ENCODE results near the gene BDKRB1.
"Not testable (repeated sequence)": the region's sequence is repeated elsewhere in the genome, so short reads cannot be mapped to it uniquely, and the experiment has no call there.

The BDKRB1 gene

GRCh38 chr14:96237641-96238040 is 18.4 kb upstream of the BDKRB1 start:
- H3K4me2 ChIP-seq (ENCODE audit: low read length) = no peak overlapping the region
- peaks cover 5% of the 10 kb centered on the region for H3K4me1 ChIP-seq (ENCODE audit: control insufficient read depth, insufficient read depth, low read length)
- no peaks in the 10 kb centered on the region for H3K36me3 ChIP-seq (ENCODE audit: insufficient read depth, low read length)
- no peak overlapping the region for H3K9ac ChIP-seq (ENCODE audit: low read depth, low read length)
- H3K4me3 ChIP-seq (ENCODE audit: low read length) = no peak overlapping the region
- peaks cover 6% of the 10 kb centered on the region for H3K27me3 ChIP-seq (ENCODE audit: control insufficient read depth, insufficient read depth, low read length)
- no peaks in the 10 kb centered on the region for H3K9me3 ChIP-seq (replicated peaks; ENCODE audit: low read length)

DNA sequence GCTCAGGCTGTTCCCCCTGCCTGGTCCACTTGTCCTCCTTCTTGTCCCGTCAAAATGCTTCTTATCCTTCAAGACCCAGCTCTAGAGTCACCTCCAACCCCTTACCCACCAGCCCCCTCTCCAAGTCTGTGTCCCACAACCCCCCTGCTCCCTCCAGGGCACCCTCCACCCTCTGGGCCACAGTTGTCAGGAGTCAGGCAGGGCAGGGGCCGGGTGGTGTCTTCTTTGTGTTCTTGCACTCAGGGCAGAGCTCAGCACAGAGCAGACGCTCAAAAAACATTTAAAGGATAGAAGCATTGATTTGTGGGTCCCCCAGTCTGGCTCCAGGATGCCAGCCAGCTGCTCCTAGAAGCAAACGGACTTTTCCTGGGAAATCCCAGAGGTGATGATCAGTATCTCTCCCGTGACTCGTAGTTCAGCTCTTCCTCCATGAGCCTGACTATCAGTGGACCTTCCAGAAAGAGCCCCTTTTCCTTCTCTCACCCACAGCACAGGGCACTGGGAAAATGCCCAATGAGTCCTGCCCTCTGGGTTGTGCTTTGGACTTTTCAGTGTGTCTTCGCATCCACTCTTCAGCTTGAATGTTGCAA is 17.2 kb upstream of the BDKRB1 start:
- Histone ChIP-seq H3K4me2 (ENCODE audit: low read length) (no peak overlapping the region), H3K36me3 (ENCODE audit: insufficient read depth, low read length) (no peaks in the 10 kb centered on the region), H3K9me3 (replicated peaks; ENCODE audit: low read length) (no peaks in the 10 kb centered on the region), H3K9ac (ENCODE audit: low read depth, low read length) (no peak overlapping the region), H3K27me3 (ENCODE audit: control insufficient read depth, insufficient read depth, low read length) (peaks cover 6% of the 10 kb centered on the region), H3K4me3 (ENCODE audit: low read length) (no peak overlapping the region), H3K4me1 (ENCODE audit: control insufficient read depth, insufficient read depth, low read length) (peaks cover 5% of the 10 kb centered on the region)

DNA sequence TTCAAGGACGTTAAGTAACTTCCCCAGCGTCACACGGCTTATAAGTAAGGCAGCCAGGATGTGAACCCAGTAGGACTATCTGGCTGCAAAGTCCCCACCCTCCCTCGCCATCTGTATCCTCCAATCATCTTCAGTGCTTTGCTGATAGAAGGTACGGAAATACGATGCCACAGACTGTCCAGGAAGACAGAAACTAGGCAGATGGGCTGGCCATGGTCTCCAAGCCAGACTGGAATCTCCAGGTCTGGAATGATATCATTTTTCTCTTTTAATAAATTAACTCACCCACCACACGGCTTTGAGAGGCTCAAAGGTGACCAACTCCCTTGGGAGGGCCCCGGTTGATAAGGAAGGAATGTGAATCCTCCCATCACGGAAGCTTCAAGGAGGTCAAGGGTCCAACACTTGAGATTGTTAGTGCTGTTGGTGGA is 16.3 kb upstream of the BDKRB1 start:
- H3K4me1 ChIP-seq (ENCODE audit: control insufficient read depth, insufficient read depth, low read length) = peaks cover 1% of the 10 kb centered on the region
- H3K4me3 ChIP-seq (ENCODE audit: low read length) = no peak overlapping the region
- H3K27me3 ChIP-seq (ENCODE audit: control insufficient read depth, insufficient read depth, low read length) = peaks cover 4% of the 10 kb centered on the region
- H3K9ac ChIP-seq (ENCODE audit: low read depth, low read length) = no peak overlapping the region
- no peak overlapping the region for H3K4me2 ChIP-seq (ENCODE audit: low read length)
- H3K9me3 ChIP-seq (replicated peaks; ENCODE audit: low read length) = no peaks in the 10 kb centered on the region
- no peaks in the 10 kb centered on the region for H3K36me3 ChIP-seq (ENCODE audit: insufficient read depth, low read length)

DNA sequence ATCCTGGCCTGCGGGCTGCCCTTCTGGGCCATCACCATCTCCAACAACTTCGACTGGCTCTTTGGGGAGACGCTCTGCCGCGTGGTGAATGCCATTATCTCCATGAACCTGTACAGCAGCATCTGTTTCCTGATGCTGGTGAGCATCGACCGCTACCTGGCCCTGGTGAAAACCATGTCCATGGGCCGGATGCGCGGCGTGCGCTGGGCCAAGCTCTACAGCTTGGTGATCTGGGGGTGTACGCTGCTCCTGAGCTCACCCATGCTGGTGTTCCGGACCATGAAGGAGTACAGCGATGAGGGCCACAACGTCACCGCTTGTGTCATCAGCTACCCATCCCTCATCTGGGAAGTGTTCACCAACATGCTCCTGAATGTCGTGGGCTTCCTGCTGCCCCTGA is 15.4 kb upstream of the BDKRB1 start:
- no peak overlapping the region for H3K4me3 ChIP-seq (ENCODE audit: low read length)
- peaks cover 3% of the 10 kb centered on the region for H3K27me3 ChIP-seq (ENCODE audit: control insufficient read depth, insufficient read depth, low read length)
- no peak overlapping the region for H3K4me2 ChIP-seq (ENCODE audit: low read length)
- peaks cover under 1% of the 10 kb centered on the region for H3K4me1 ChIP-seq (ENCODE audit: control insufficient read depth, insufficient read depth, low read length)
- H3K9me3 ChIP-seq (replicated peaks; ENCODE audit: low read length) = no peaks in the 10 kb centered on the region
- H3K9ac ChIP-seq (ENCODE audit: low read depth, low read length) = no peak overlapping the region
- no peaks in the 10 kb centered on the region for H3K36me3 ChIP-seq (ENCODE audit: insufficient read depth, low read length)

GRCh38 chr14:96242126-96242525 is 13.9 kb upstream of the BDKRB1 start:
- Histone ChIP-seq H3K9ac (ENCODE audit: low read depth, low read length) (no peak overlapping the region), H3K4me3 (ENCODE audit: low read length) (no peak overlapping the region), H3K36me3 (ENCODE audit: insufficient read depth, low read length) (no peaks in the 10 kb centered on the region), H3K9me3 (replicated peaks; ENCODE audit: low read length) (no peaks in the 10 kb centered on the region), H3K4me1 (ENCODE audit: control insufficient read depth, insufficient read depth, low read length) (peaks cover 13% of the 10 kb centered on the region), H3K4me2 (ENCODE audit: low read length) (no peak overlapping the region), H3K27me3 (ENCODE audit: control insufficient read depth, insufficient read depth, low read length) (no peaks in the 10 kb centered on the region)

- Histone ChIP-seq H3K9me3 (replicated peaks; ENCODE audit: low read length) (no peaks in the 10 kb centered on the region), H3K4me2 (ENCODE audit: low read length) (no peak overlapping the region), H3K27me3 (ENCODE audit: control insufficient read depth, insufficient read depth, low read length) (no peaks in the 10 kb centered on the region), H3K36me3 (ENCODE audit: insufficient read depth, low read length) (no peaks in the 10 kb centered on the region), H3K4me1 (ENCODE audit: control insufficient read depth, insufficient read depth, low read length) (peaks cover 18% of the 10 kb centered on the region), H3K4me3 (ENCODE audit: low read length) (no peak overlapping the region), H3K9ac (ENCODE audit: low read depth, low read length) (no peak overlapping the region)
These were observed 12.2 kb upstream of the BDKRB1 start for GRCh38 chr14:96243785-96244184.

DNA sequence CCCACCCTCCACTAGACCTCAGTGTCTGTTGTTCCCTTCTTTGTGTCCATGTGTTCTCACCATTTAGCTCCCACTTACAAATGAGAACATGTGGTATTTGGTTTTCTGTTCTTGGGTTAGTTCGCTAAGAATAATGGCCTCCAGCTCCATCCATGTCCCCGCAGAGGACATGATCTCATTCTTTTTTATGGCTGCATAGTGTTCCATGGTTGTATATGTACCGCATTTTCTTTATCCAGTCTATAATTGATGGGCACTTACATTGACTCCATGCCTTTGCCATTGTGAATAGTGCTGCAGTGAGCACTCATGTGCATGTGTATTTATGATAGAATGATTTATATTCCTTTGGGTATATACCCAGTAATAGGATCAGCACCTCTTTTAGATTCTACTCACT is 10.9 kb upstream of the BDKRB1 start:
- H3K9ac ChIP-seq (ENCODE audit: low read depth, low read length); H3K36me3 ChIP-seq (ENCODE audit: insufficient read depth, low read length); H3K27me3 ChIP-seq (ENCODE audit: control insufficient read depth, insufficient read depth, low read length); H3K4me2 ChIP-seq (ENCODE audit: low read length); H3K4me3 ChIP-seq (ENCODE audit: low read length); H3K9me3 ChIP-seq (replicated peaks; ENCODE audit: low read length): not testable (repeated sequence)
- H3K4me1 ChIP-seq (ENCODE audit: control insufficient read depth, insufficient read depth, low read length) = peaks cover 29% of the 10 kb centered on the region

DNA sequence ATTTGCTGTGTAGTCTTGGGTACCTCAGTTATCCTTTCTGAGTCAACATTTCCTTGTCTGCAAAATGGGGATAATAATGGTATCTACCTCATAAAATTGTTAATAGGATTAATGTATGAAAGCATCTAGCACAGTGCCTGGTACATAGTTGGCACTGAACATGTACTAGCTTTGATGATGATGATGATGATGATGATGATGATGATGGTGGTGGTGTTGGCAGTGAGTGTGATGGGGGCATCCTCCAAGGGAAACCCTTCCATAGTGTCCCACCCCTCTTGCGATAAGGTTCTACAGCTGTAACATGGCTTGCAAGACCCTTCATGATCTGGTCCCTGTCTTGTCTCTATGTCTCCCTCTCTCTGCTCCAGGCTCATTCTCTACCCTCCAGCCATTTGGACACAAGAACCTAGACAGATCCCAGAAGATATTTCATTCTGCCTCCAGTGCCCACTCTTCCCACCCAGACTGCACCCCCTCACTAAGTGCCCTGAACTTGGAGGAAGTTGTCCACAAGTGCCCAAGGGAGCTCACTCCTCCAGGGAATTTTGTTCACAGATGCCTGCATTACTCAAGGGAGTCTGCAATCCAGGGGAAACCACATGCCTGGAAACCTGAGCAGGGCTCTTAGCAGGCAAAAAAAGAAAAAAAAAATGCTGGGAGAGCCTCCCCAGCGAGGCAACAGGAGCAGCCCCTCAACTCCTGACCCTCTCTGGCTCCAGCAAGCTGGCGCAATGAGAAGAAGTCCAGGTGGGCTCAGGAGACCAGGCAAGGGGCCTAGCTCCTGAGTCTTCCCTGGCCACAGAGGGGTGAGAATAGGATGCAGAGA is 10.1 kb upstream of the BDKRB1 start:
- Histone ChIP-seq H3K4me2 (ENCODE audit: low read length) (no peak overlapping the region), H3K36me3 (ENCODE audit: insufficient read depth, low read length) (no peaks in the 10 kb centered on the region)

GRCh38 chr14:96246539-96246847 is 9.5 kb upstream of the BDKRB1 start:
- Histone ChIP-seq H3K4me2 (ENCODE audit: low read length) (no peak overlapping the region), H3K27me3 (ENCODE audit: control insufficient read depth, insufficient read depth, low read length) (no peaks in the 10 kb centered on the region), H3K4me3 (ENCODE audit: low read length) (no peak overlapping the region), H3K9me3 (replicated peaks; ENCODE audit: low read length) (no peaks in the 10 kb centered on the region), H3K9ac (ENCODE audit: low read depth, low read length) (no peak overlapping the region), H3K4me1 (ENCODE audit: control insufficient read depth, insufficient read depth, low read length) (peaks cover 33% of the 10 kb centered on the region), H3K36me3 (ENCODE audit: insufficient read depth, low read length) (no peaks in the 10 kb centered on the region)

More for the DNA sequence above, 10.1 kb upstream of the BDKRB1 start:
- H3K4me3 ChIP-seq (ENCODE audit: low read length) = no peak overlapping the region
- H3K27me3 ChIP-seq (ENCODE audit: control insufficient read depth, insufficient read depth, low read length) = no peaks in the 10 kb centered on the region
- no peak overlapping the region for H3K9ac ChIP-seq (ENCODE audit: low read depth, low read length)
- H3K4me1 ChIP-seq (ENCODE audit: control insufficient read depth, insufficient read depth, low read length) = peaks cover 29% of the 10 kb centered on the region
- no peaks in the 10 kb centered on the region for H3K9me3 ChIP-seq (replicated peaks; ENCODE audit: low read length)

GRCh38 chr14:96247031-96247430 is 9.0 kb upstream of the BDKRB1 start:
- H3K4me1 ChIP-seq (ENCODE audit: control insufficient read depth, insufficient read depth, low read length) = peaks cover 39% of the 10 kb centered on the region
- H3K9ac ChIP-seq (ENCODE audit: low read depth, low read length) = no peak overlapping the region
- H3K9me3 ChIP-seq (replicated peaks; ENCODE audit: low read length) = no peaks in the 10 kb centered on the region
- no peak overlapping the region for H3K4me2 ChIP-seq (ENCODE audit: low read length)
- H3K36me3 ChIP-seq (ENCODE audit: insufficient read depth, low read length) = no peaks in the 10 kb centered on the region
- H3K27me3 ChIP-seq (ENCODE audit: control insufficient read depth, insufficient read depth, low read length) = no peaks in the 10 kb centered on the region
- H3K4me3 ChIP-seq (ENCODE audit: low read length) = no peak overlapping the region

DNA sequence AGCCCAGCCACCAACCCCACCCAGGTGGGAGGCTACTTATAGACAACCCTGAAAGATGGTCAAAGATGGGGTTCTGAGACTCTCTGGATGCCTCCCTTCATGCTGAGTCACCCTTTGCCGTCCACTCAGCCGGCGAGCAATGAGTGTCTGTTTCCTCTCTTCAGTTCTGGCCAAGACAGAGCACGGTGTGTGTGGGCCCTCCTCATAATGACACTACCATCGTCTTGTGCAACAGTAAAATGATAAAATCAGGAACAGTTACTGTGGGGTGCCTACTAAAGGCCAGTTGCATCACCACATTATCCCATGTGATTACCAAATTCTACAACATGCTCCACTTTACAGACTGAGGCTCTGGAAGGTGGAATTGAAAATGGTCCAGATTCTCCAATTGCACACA is 7.0 kb upstream of the BDKRB1 start:
- H3K36me3 ChIP-seq (ENCODE audit: insufficient read depth, low read length) = no peaks in the 10 kb centered on the region
- H3K4me1 ChIP-seq (ENCODE audit: control insufficient read depth, insufficient read depth, low read length) = peaks cover 59% of the 10 kb centered on the region

DNA sequence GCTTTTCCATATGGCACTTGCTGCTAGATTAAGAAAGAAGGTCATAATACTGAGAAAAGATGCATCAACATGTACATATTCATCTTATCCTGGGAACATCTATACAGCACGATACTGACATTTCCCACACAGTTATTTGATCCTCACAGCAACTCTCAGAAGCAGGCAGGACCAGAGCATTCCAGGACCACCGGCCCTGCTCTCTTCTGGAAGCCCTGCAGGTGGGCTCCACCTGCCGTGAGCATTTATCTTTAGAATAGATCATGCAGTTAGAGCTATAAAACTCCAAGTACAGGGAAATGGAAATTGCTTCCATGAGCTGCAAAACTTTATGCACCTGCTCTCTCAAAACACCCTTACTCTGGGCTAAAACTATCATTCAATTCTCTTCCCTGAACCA is 5.5 kb upstream of the BDKRB1 start:
- H3K4me1 ChIP-seq (ENCODE audit: control insufficient read depth, insufficient read depth, low read length) = peaks cover 69% of the 10 kb centered on the region
- no peak overlapping the region for H3K4me3 ChIP-seq (ENCODE audit: low read length)
- H3K27me3 ChIP-seq (ENCODE audit: control insufficient read depth, insufficient read depth, low read length) = no peaks in the 10 kb centered on the region
- no peaks in the 10 kb centered on the region for H3K36me3 ChIP-seq (ENCODE audit: insufficient read depth, low read length)
- H3K9me3 ChIP-seq (replicated peaks; ENCODE audit: low read length) = no peaks in the 10 kb centered on the region
- H3K4me2 ChIP-seq (ENCODE audit: low read length) = no peak overlapping the region
- no peak overlapping the region for H3K9ac ChIP-seq (ENCODE audit: low read depth, low read length)

More for the DNA sequence above, 7.0 kb upstream of the BDKRB1 start:
- H3K27me3 ChIP-seq (ENCODE audit: control insufficient read depth, insufficient read depth, low read length) = no peaks in the 10 kb centered on the region
- H3K4me2 ChIP-seq (ENCODE audit: low read length) = no peak overlapping the region
- H3K4me3 ChIP-seq (ENCODE audit: low read length) = no peak overlapping the region
- no peak overlapping the region for H3K9ac ChIP-seq (ENCODE audit: low read depth, low read length)
- H3K9me3 ChIP-seq (replicated peaks; ENCODE audit: low read length) = no peaks in the 10 kb centered on the region

All from skeletal muscle satellite cell (primary cell).